ENCODE results near the gene ZNF136. TPM values are rescaled to one million over a fixed set of nuclear protein-coding genes. Genes with fewer than 3 reads are reported as not detected.

Gene ZNF136
- total RNA-seq, 5 donors from 2014 or later (not counting 1 experiment from before 2014, with no cell fraction given), result 20.2 to 39.3 (median 22.7) TPM

GRCh38 chr19:12199757-12200419 is 37.0 kb downstream of the ZNF136 start:
- Histone ChIP-seq H3K36me3 (ENCODE audit: control insufficient read depth in 2 of 2, extremely low read depth in 1 of 2, insufficient read depth in 1 of 2, low read length in 1 of 2) (no peaks in the 10 kb centered on the region), H3K4me1 (ENCODE audit: control insufficient read depth in 1 of 2, extremely low read depth in 1 of 2, insufficient read depth in 2 of 2, low read length in 2 of 2) (peaks cover 11 to 14% of the 10 kb centered on the region in 2 experiments), H3K4me3 (ENCODE audit: control insufficient read depth in 1 of 2, extremely low read depth in 1 of 2, low read length in 1 of 2) (no peak overlapping the region), H3K9me3 (peaks cover 3% of the 10 kb centered on the region), H3K27me3 (replicated peaks in 1 of 2; ENCODE audit: control insufficient read depth in 2 of 2, extremely low read depth in 1 of 2, insufficient read depth in 2 of 2, low read length in 1 of 2) (peaks cover 0 to 5% of the 10 kb centered on the region in 2 experiments), H3K27ac (ENCODE audit: low read length) (no peak overlapping the region)
- no peak for ATAC-seq (replicated peaks in 1 of 4)
- WGBS (ENCODE audit: insufficient coverage), result no CpG with 5 or more reads among the region's 3 CpGs
- Mint-ChIP-seq H3K9me3 (peaks cover 9 to 22% (median 18%) of the 10 kb centered on the region in 3 donors), H3K36me3 (peaks cover 22% of the 10 kb centered on the region), H3K4me1 (peaks cover 23 to 48% (median 40%) of the 10 kb centered on the region in 3 donors), H3K27ac (peak overlapping the region; percentile 53 to 75), H3K27me3 (no peaks in the 10 kb centered on the region), H3K4me3 (peak overlapping the region; percentile 4 to 54 (median 37))
- DNase-seq, result peak in 1 of 35 experiments; percentile 10
- ChIA-PET CTCF (no interaction called here), POLR2A (no interaction called here)

- peak; percentile 66 to 93 (median 88) for ATAC-seq (replicated peaks in 1 of 4)
- Mint-ChIP-seq H3K27ac (no peak overlapping the region), H3K4me3 (no peak overlapping the region), H3K36me3 (peaks cover 28% of the 10 kb centered on the region), H3K4me1 (peaks cover 17 to 41% (median 30%) of the 10 kb centered on the region in 3 donors), H3K27me3 (no peaks in the 10 kb centered on the region), H3K9me3 (peaks cover 16 to 27% (median 20%) of the 10 kb centered on the region in 3 donors)
- ChIA-PET POLR2A (interaction anchor here in 1 of 2 donors (0.5 kb wide), 1 partner anchor 139 kb away, joined by 9 read pairs; no protein-coding TSS in a partner anchor), CTCF (interaction anchor here in 1 of 2 donors (0.5 to 0.7 kb wide), 2 partner anchors 108 to 363 kb away, joined by 5 to 6 read pairs; no protein-coding TSS in a partner anchor)
- Histone ChIP-seq H3K4me3 (ENCODE audit: control insufficient read depth in 1 of 2, extremely low read depth in 1 of 2, low read length in 1 of 2) (no peak overlapping the region), H3K27me3 (replicated peaks in 1 of 2; ENCODE audit: control insufficient read depth in 2 of 2, extremely low read depth in 1 of 2, insufficient read depth in 2 of 2, low read length in 1 of 2) (no peaks in the 10 kb centered on the region), H3K36me3 (ENCODE audit: control insufficient read depth in 2 of 2, extremely low read depth in 1 of 2, insufficient read depth in 1 of 2, low read length in 1 of 2) (no peaks in the 10 kb centered on the region), H3K4me1 (ENCODE audit: control insufficient read depth in 1 of 2, extremely low read depth in 1 of 2, insufficient read depth in 2 of 2, low read length in 2 of 2) (peaks cover 6 to 14% of the 10 kb centered on the region in 2 experiments), H3K27ac (ENCODE audit: low read length) (no peak overlapping the region), H3K9me3 (no peaks in the 10 kb centered on the region)
- 75% methylated on average over 2 of the region's 4 CpGs for WGBS (ENCODE audit: insufficient coverage)
- peak; percentile 18 to 70 (median 50) for DNase-seq
Observed at GRCh38 chr19:12202250-12202649, 39.4 kb downstream of the ZNF136 start.

GRCh38 chr19:12205296-12205695 is 42.4 kb downstream of the ZNF136 start:
- ATAC-seq (replicated peaks in 1 of 4) (no peak), DNase-seq (no peak)
- ChIA-PET POLR2A (no interaction called here), CTCF (interaction anchor here in 1 of 2 donors (0.7 kb wide), 1 partner anchor 17 kb away, joined by 3 read pairs; no protein-coding TSS in a partner anchor)
- Histone ChIP-seq H3K4me1 (ENCODE audit: control insufficient read depth in 1 of 2, extremely low read depth in 1 of 2, insufficient read depth in 2 of 2, low read length in 2 of 2) (peaks cover 6% of the 10 kb centered on the region in 2 experiments), H3K4me3 (ENCODE audit: control insufficient read depth in 1 of 2, extremely low read depth in 1 of 2, low read length in 1 of 2) (no peak overlapping the region), H3K27ac (ENCODE audit: low read length) (no peak overlapping the region), H3K9me3 (peaks cover 15% of the 10 kb centered on the region), H3K27me3 (replicated peaks in 1 of 2; ENCODE audit: control insufficient read depth in 2 of 2, extremely low read depth in 1 of 2, insufficient read depth in 2 of 2, low read length in 1 of 2) (no peaks in the 10 kb centered on the region), H3K36me3 (ENCODE audit: control insufficient read depth in 2 of 2, extremely low read depth in 1 of 2, insufficient read depth in 1 of 2, low read length in 1 of 2) (no peaks in the 10 kb centered on the region)
- Mint-ChIP-seq H3K4me3 (no peak overlapping the region), H3K27me3 (no peaks in the 10 kb centered on the region), H3K9me3 (peaks cover 12 to 35% (median 23%) of the 10 kb centered on the region in 3 donors), H3K36me3 (peaks cover 31% of the 10 kb centered on the region), H3K27ac (no peak overlapping the region), H3K4me1 (peaks cover 12 to 20% (median 15%) of the 10 kb centered on the region in 3 donors)
- no CpG with 5 or more reads among the region's 4 CpGs for WGBS (ENCODE audit: insufficient coverage)

GRCh38 chr19:12208221-12208620 is 45.3 kb downstream of the ZNF136 start:
- no peaks in the 10 kb centered on the region for H3K4me1 Mint-ChIP-seq
- H3K36me3 Mint-ChIP-seq, result peaks cover 43% of the 10 kb centered on the region
- DNase-seq, result no peak
- no peaks in the 10 kb centered on the region for H3K36me3 ChIP-seq (ENCODE audit: control insufficient read depth in 2 of 2, extremely low read depth in 1 of 2, insufficient read depth in 1 of 2, low read length in 1 of 2)
- H3K9me3 ChIP-seq, result peaks cover 19% of the 10 kb centered on the region
- H3K27me3 ChIP-seq (replicated peaks in 1 of 2; ENCODE audit: control insufficient read depth in 2 of 2, extremely low read depth in 1 of 2, insufficient read depth in 2 of 2, low read length in 1 of 2), result no peaks in the 10 kb centered on the region
- no peak for ATAC-seq (replicated peaks in 1 of 4)
- ChIA-PET CTCF (no interaction called here), POLR2A (no interaction called here)
- no peak overlapping the region for H3K27ac ChIP-seq (ENCODE audit: low read length)
- no peak overlapping the region for H3K4me3 ChIP-seq (ENCODE audit: control insufficient read depth in 1 of 2, extremely low read depth in 1 of 2, low read length in 1 of 2)
- no CpG with 5 or more reads among the region's 2 CpGs for WGBS (ENCODE audit: insufficient coverage)
- H3K27ac Mint-ChIP-seq, result peak overlapping the region in 1 of 2 donors; percentile 17
- no peaks in the 10 kb centered on the region for H3K27me3 Mint-ChIP-seq
- H3K4me3 Mint-ChIP-seq, result no peak overlapping the region
- H3K4me1 ChIP-seq (ENCODE audit: control insufficient read depth in 1 of 2, extremely low read depth in 1 of 2, insufficient read depth in 2 of 2, low read length in 2 of 2), result no peaks in the 10 kb centered on the region
- peaks cover 12 to 41% (median 28%) of the 10 kb centered on the region in 3 donors for H3K9me3 Mint-ChIP-seq

- peaks cover 49% of the 10 kb centered on the region for H3K36me3 Mint-ChIP-seq
Observed at GRCh38 chr19:12217332-12217731, 54.4 kb downstream of the ZNF136 start.

GRCh38 chr19:12222980-12223630 is 60.2 kb downstream of the ZNF136 start:
- Histone ChIP-seq H3K4me1 (ENCODE audit: control insufficient read depth in 1 of 2, extremely low read depth in 1 of 2, insufficient read depth in 2 of 2, low read length in 2 of 2) (no peaks in the 10 kb centered on the region), H3K27ac (ENCODE audit: low read length) (no peak overlapping the region), H3K27me3 (replicated peaks in 1 of 2; ENCODE audit: control insufficient read depth in 2 of 2, extremely low read depth in 1 of 2, insufficient read depth in 2 of 2, low read length in 1 of 2) (no peaks in the 10 kb centered on the region), H3K4me3 (ENCODE audit: control insufficient read depth in 1 of 2, extremely low read depth in 1 of 2, low read length in 1 of 2) (no peak overlapping the region), H3K36me3 (ENCODE audit: control insufficient read depth in 2 of 2, extremely low read depth in 1 of 2, insufficient read depth in 1 of 2, low read length in 1 of 2) (peaks cover 0 to 4% of the 10 kb centered on the region in 2 donors), H3K9me3 (no peaks in the 10 kb centered on the region)
- no peak overlapping the region for H3K4me3 Mint-ChIP-seq
- H3K9me3 Mint-ChIP-seq, result peaks cover 5 to 17% (median 14%) of the 10 kb centered on the region in 3 donors
- no peak overlapping the region for H3K27ac Mint-ChIP-seq
- WGBS (ENCODE audit: insufficient coverage), result no CpG with 5 or more reads among the region's 1 CpG
- no peaks in the 10 kb centered on the region for H3K27me3 Mint-ChIP-seq
- POLR2A ChIA-PET, result no interaction called here
- CTCF ChIA-PET, result no interaction called here
- no peaks in the 10 kb centered on the region for H3K4me1 Mint-ChIP-seq
- no peak for DNase-seq
- H3K36me3 Mint-ChIP-seq, result peaks cover 38% of the 10 kb centered on the region
- no peak for ATAC-seq (replicated peaks in 1 of 4)

More at GRCh38 chr19:12217332-12217731, 54.4 kb downstream of the ZNF136 start:
- ATAC-seq (replicated peaks in 1 of 4) (no peak), DNase-seq (no peak)
- Histone ChIP-seq H3K9me3 (peaks cover 6% of the 10 kb centered on the region), H3K27me3 (replicated peaks in 1 of 2; ENCODE audit: control insufficient read depth in 2 of 2, extremely low read depth in 1 of 2, insufficient read depth in 2 of 2, low read length in 1 of 2) (no peaks in the 10 kb centered on the region), H3K4me1 (ENCODE audit: control insufficient read depth in 1 of 2, extremely low read depth in 1 of 2, insufficient read depth in 2 of 2, low read length in 2 of 2) (no peaks in the 10 kb centered on the region), H3K36me3 (ENCODE audit: control insufficient read depth in 2 of 2, extremely low read depth in 1 of 2, insufficient read depth in 1 of 2, low read length in 1 of 2) (peaks cover 0 to 4% of the 10 kb centered on the region in 2 donors), H3K27ac (ENCODE audit: low read length) (no peak overlapping the region), H3K4me3 (ENCODE audit: control insufficient read depth in 1 of 2, extremely low read depth in 1 of 2, low read length in 1 of 2) (no peak overlapping the region)
- ChIA-PET POLR2A (no interaction called here), CTCF (interaction anchor here in 1 of 2 donors (0.6 kb wide), 1 partner anchor 420 kb away, joined by 3 read pairs; no protein-coding TSS in a partner anchor)
- Mint-ChIP-seq H3K27ac (no peak overlapping the region), H3K4me3 (no peak overlapping the region), H3K9me3 (peaks cover 29 to 57% (median 45%) of the 10 kb centered on the region in 3 donors), H3K27me3 (no peaks in the 10 kb centered on the region), H3K4me1 (peaks cover 0 to 1% (median 0%) of the 10 kb centered on the region in 3 donors)

Data from T-cell (primary cell).